IMR-90 (cell line): Measurements from ENCODE around the gene PERM1. TPM values are rescaled to one million over a fixed set of nuclear protein-coding genes. Genes with fewer than 3 reads are reported as not detected.
A peak's percentile ranks its signal among the peaks of the same experiment; 100 is the strongest.

Experiments
- ATAC-seq: fragments of 200-7000 bp; cut with Tn5 transposase; 2 replicates; pipeline ENCODE4 v1.9.1; 2020; ENCODE audit warnings: low read depth, mild to moderate bottlenecking, moderate library complexity
- BruUV-seq: library from RNA; stranded (reverse); fragments of 400-500 nt; replicated peaks from 2 replicates; lab custom pipeline; 2021; lab: Mats Ljungman, UMichigan
- CTCF ChIA-PET: fragments of 300-600 bp; formaldehyde crosslinking; extraction: SDS; loops from one replicate; lab custom pipeline; 2021; ENCODE audit warnings: antibody characterized with exemption; lab: Yijun Ruan, JAX
- POLR2A ChIA-PET: fragments of 300-600 bp; sonication (Branson Sonifier 250); formaldehyde crosslinking; loops from one replicate; lab custom pipeline; 2022; ENCODE audit warnings: antibody characterized with exemption; ENCODE audit not compliant: unreplicated experiment; lab: Charles Lee
- DNase-seq: peaks from one replicate; pipeline ENCODE4 v3.0.0; 2013
- H2AFZ ChIP-seq: replicated peaks from 2 replicates; pipeline ENCODE3; 2013; ENCODE audit warnings: low read length, mild to moderate bottlenecking; ENCODE audit not compliant: poor library complexity
- H2AK5ac ChIP-seq: 2 replicates; pipeline ENCODE4 v1.6.1; 2013; ENCODE audit warnings: low read depth, low read length, inconsistent platforms
- H2AK9ac ChIP-seq: replicated peaks from 2 replicates; pipeline ENCODE3; 2013; ENCODE audit warnings: mild to moderate bottlenecking, low read depth, low read length, moderate library complexity; ENCODE audit not compliant: poor library complexity
- H2BK120ac ChIP-seq: 2 replicates; pipeline ENCODE4 v1.6.1; 2013; ENCODE audit warnings: low read depth, low read length, inconsistent platforms
- H2BK15ac ChIP-seq: 3 replicates; pipeline ENCODE4 v1.6.1; 2013; ENCODE audit warnings: low read depth, low read length, inconsistent platforms
- H2BK20ac ChIP-seq: 2 replicates; pipeline ENCODE4 v1.6.1; 2013; ENCODE audit warnings: low read depth, mild to moderate bottlenecking, inconsistent platforms, low read length, moderate library complexity
- H2BK5ac ChIP-seq: 2 replicates; pipeline ENCODE4 v1.6.1; 2013; ENCODE audit warnings: mild to moderate bottlenecking, low read depth, low read length, inconsistent platforms; ENCODE audit not compliant: poor library complexity, severe bottlenecking
- H3K14ac ChIP-seq: replicated peaks from 2 replicates; pipeline ENCODE4 v1.6.1; 2013; ENCODE audit warnings: low read depth, low read length, inconsistent platforms
- H3K18ac ChIP-seq: 2 replicates; pipeline ENCODE4 v1.6.1; 2013; ENCODE audit warnings: low read depth, low read length, control low read depth
- H3K23ac ChIP-seq: 2 replicates; pipeline ENCODE4 v1.6.1; 2013; ENCODE audit warnings: low read depth, low read length, inconsistent platforms
- H3K27ac ChIP-seq: 2 replicates; pipeline ENCODE4 v1.5.1; 2013; ENCODE audit warnings: mild to moderate bottlenecking, control low read depth, low read length; ENCODE audit not compliant: insufficient read depth
- H3K27me3 ChIP-seq: 2 replicates; pipeline ENCODE4 v1.6.1; 2013; ENCODE audit warnings: low read length; ENCODE audit not compliant: control insufficient read depth, insufficient read depth
- H3K36me3 ChIP-seq: 2 replicates; pipeline ENCODE4 v1.6.1; 2013; ENCODE audit warnings: low read length, mixed read lengths; ENCODE audit not compliant: control insufficient read depth, insufficient read depth
- H3K4ac ChIP-seq: 2 replicates; pipeline ENCODE4 v1.6.1; 2013; ENCODE audit warnings: low read depth, low read length, inconsistent platforms
- H3K4me1 ChIP-seq: 2 replicates; pipeline ENCODE4 v1.6.1; 2013; ENCODE audit warnings: low read length, mixed read lengths; ENCODE audit not compliant: control insufficient read depth, insufficient read depth
- H3K4me2 ChIP-seq: 2 replicates; pipeline ENCODE4 v1.6.1; 2013; ENCODE audit warnings: low read depth, mild to moderate bottlenecking, control low read depth, low read length, moderate library complexity
- H3K4me3 ChIP-seq: 2 replicates; pipeline ENCODE4 v1.5.1; 2013; ENCODE audit warnings: low read depth, mild to moderate bottlenecking, control low read depth, low read length, moderate library complexity; ENCODE audit not compliant: insufficient read depth
- H3K56ac ChIP-seq: 2 replicates; pipeline ENCODE4 v1.6.1; 2013; ENCODE audit warnings: low read length, inconsistent platforms; ENCODE audit not compliant: insufficient read depth; ENCODE audit errors: extremely low read depth
- H3K79me1 ChIP-seq, 2 experiments: 2 replicates each; pipeline ENCODE4 v1.6.1; 2013; ENCODE audit warnings: low read length in 2 of 2, inconsistent platforms in 1 of 2, low read depth in 1 of 2
- H3K9ac ChIP-seq: 2 replicates; pipeline ENCODE4 v1.6.1; 2013; ENCODE audit warnings: low read depth, low read length, control low read depth
- H3K9me1 ChIP-seq: 2 replicates; pipeline ENCODE4 v1.6.1; 2013; ENCODE audit warnings: low read length, inconsistent platforms; ENCODE audit not compliant: insufficient read depth
- H3K9me3 ChIP-seq: 2 replicates; pipeline ENCODE4 v1.6.1; 2013; ENCODE audit warnings: low read length; ENCODE audit not compliant: control insufficient read depth, insufficient read depth
- H4K20me1 ChIP-seq: 2 replicates; pipeline ENCODE4 v1.6.1; 2013; ENCODE audit warnings: low read length, inconsistent platforms; ENCODE audit not compliant: insufficient read depth
- H4K5ac ChIP-seq: 2 replicates; pipeline ENCODE4 v1.6.1; 2013; ENCODE audit warnings: mild to moderate bottlenecking, low read depth, low read length, control low read depth
- H4K8ac ChIP-seq, 2 experiments: 2 replicates each; pipeline ENCODE4 v1.6.1; 2013; ENCODE audit warnings: low read depth in 2 of 2, low read length in 2 of 2, control low read depth in 1 of 2, inconsistent platforms in 1 of 2
- H4K91ac ChIP-seq: 2 replicates; pipeline ENCODE4 v1.6.1; 2013; ENCODE audit warnings: low read depth, low read length, inconsistent platforms; ENCODE audit not compliant: insufficient read depth
- MAFK ChIP-seq: IDR thresholded peaks from 2 replicates; pipeline ENCODE4 v1.6.1; 2012; ENCODE audit warnings: low read depth, low read length, improper control_type of control experiment
- NFE2L2 ChIP-seq: fragments of 150-350 bp; IDR thresholded peaks from 2 replicates; pipeline ENCODE4 v1.6.1; 2016; ENCODE audit warnings: low read depth, mild to moderate bottlenecking, low read length
- SMC3 ChIP-seq: fragments of 150-350 bp; IDR thresholded peaks from 2 replicates; pipeline ENCODE4 v1.6.1; 2016; ENCODE audit warnings: low read depth, mild to moderate bottlenecking, antibody characterized with exemption, low read length, moderate library complexity
- WGBS, 2 experiments: methylation state at CpG; one replicate each; pipeline versions ENCODE4 v1.1.5 to v1.1.7; 2013; ENCODE audit warnings: missing lambda C conversion rate in 2 of 2; ENCODE audit not compliant: insufficient read length in 1 of 2; ENCODE audit errors: extremely low coverage in 2 of 2; 5-methylcytosine and 5-hydroxymethylcytosine counted together
- dilution Hi-C: fragments of 300-500 bp; cut with HindIII; formaldehyde crosslinking; loops from one replicate; pipeline ENCODE4 v1.14.3; 2018; ENCODE audit warnings: low sequenced_read_pairs; ENCODE audit not compliant: unreplicated experiment
- in situ Hi-C: fragments of 300-500 bp; cut with MboI; formaldehyde crosslinking; loops from 3 replicates; pipeline ENCODE4 v1.14.3; 2019; ENCODE audit warnings: low sequenced_read_pairs, inconsistent platforms, mixed read lengths
- intact Hi-C: fragments of 100-400 bp; cut with micrococcal nuclease; formaldehyde crosslinking; loops from 2 replicates; pipeline ENCODE4 v1.10.0; 2022
- polyA plus RNA-seq, 3 experiments: library from polyadenylated mRNA; depleted of rRNA; stranded (reverse); fragments of >200 nt; gene quantifications; 2 replicates each; pipeline ENCODE4 v1.2.3, GENCODE V29; 2012; ENCODE audit warnings: low replicate concordance in 1 of 3
- total RNA-seq: library from RNA; depleted of rRNA; stranded (reverse); fragments of >200 nt; gene quantifications from 2 replicates; pipeline ENCODE4 v1.2.3, GENCODE V29; 2012
- TF ChIP-seq, protein P1 (sequence below): fragments of 150-350 bp; IDR thresholded peaks from 2 replicates; pipeline ENCODE4 v1.6.1; 2017; ENCODE audit warnings: mild to moderate bottlenecking, antibody characterized with exemption, low read length, low read depth

Gene PERM1
- total and polyA plus RNA-seq, 2 of the 4 experiments (the other 2 are of a cell fraction): not detected

- H3K14ac ChIP-seq: peak overlapping the region; percentile 66; the same call in 1 of the 2 replicates
- H4K20me1 ChIP-seq: peaks cover 16% of the 10 kb centered on the region
- H3K23ac ChIP-seq: peak overlapping the region; percentile 91; the same call in 1 of the 2 replicates
- ATAC-seq (no peak), DNase-seq (no peak)
- intact Hi-C loops (loop anchor here (1.0 to 2.0 kb wide), 2 partner anchors 16 to 29 kb away; no protein-coding TSS in a partner anchor), dilution Hi-C loops (no loop called here), in situ Hi-C loops (no loop called here)
- peak overlapping the region; percentile 26; the same call in 1 of the 2 replicates for H3K9ac ChIP-seq
- H3K18ac ChIP-seq: peak overlapping the region; percentile 23; the same call in 1 of the 2 replicates
- peak overlapping the region; percentile 44 for H3K56ac ChIP-seq
- H2BK20ac ChIP-seq: peak overlapping the region; percentile 62; the same call in 1 of the 2 replicates
- peaks cover 12% of the 10 kb centered on the region for H3K36me3 ChIP-seq
- peak overlapping the region; percentile 43 for H3K27ac ChIP-seq
- ChIA-PET POLR2A (no interaction called here), CTCF (interaction anchor here (1.0 kb wide), 1 partner anchor 11 kb away, joined by 3 read pairs; no protein-coding TSS in a partner anchor)
- H2AK9ac ChIP-seq: peak overlapping the region; percentile 83
- H4K8ac ChIP-seq: peak overlapping the region; percentile 43 to 83; a peak in 2 of 4 replicates
- no peaks in the 10 kb centered on the region for H3K27me3 ChIP-seq
- no peak overlapping the region for H2BK15ac ChIP-seq
- peak overlapping the region; percentile 94 for H2AK5ac ChIP-seq
- 25% methylated on average over 20 of the region's 36 CpGs; no CpG with 5 or more reads in 1 of the 2 experiments for WGBS, 2 experiments
- peak overlapping the region; percentile 68 for H2BK5ac ChIP-seq
- H3K4me1 ChIP-seq: peaks cover 52% of the 10 kb centered on the region
- BruUV-seq: no TSS peak
- H3K4me3 ChIP-seq: no peak overlapping the region
- H2AFZ ChIP-seq: peak overlapping the region; percentile 66
- H3K79me1 ChIP-seq: 0 out of 4 replicates have a peak, but pooled peaks cover 0 to 5% of the 10 kb centered on the region in 2 experiments
- H4K5ac ChIP-seq: peak overlapping the region; percentile 16; the same call in 1 of the 2 replicates
- H3K9me1 ChIP-seq: no peaks in the 10 kb centered on the region
- peak overlapping the region; percentile 3; the same call in 1 of the 2 replicates for H3K4me2 ChIP-seq
- TF ChIP-seq, protein P1, sequence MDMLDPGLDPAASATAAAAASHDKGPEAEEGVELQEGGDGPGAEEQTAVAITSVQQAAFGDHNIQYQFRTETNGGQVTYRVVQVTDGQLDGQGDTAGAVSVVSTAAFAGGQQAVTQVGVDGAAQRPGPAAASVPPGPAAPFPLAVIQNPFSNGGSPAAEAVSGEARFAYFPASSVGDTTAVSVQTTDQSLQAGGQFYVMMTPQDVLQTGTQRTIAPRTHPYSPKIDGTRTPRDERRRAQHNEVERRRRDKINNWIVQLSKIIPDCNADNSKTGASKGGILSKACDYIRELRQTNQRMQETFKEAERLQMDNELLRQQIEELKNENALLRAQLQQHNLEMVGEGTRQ: no peak
- TF ChIP-seq MAFK (no peak), NFE2L2 (no peak), SMC3 (no peak)
- peak overlapping the region; percentile 89 for H4K91ac ChIP-seq
- H2BK120ac ChIP-seq: peak overlapping the region; percentile 87
- H3K4ac ChIP-seq: peak overlapping the region; percentile 81
- H3K9me3 ChIP-seq: no peaks in the 10 kb centered on the region
Measured at GRCh38 chr1:941015-941587, 40.8 kb downstream of the PERM1 start.
